ENCODE data around the gene RPSA. TPM values are rescaled to one million over a fixed set of nuclear protein-coding genes. Genes with fewer than 3 reads are reported as not detected.
A peak's percentile ranks its signal among the peaks of the same experiment; 100 is the strongest.

RPSA gene
- 1,000 to 10,000 TPM; 1,584 to 1,777 TPM for total RNA-seq
- 2,503 TPM for polyA plus RNA-seq (2013, experiment 1 of 2)
- polyA plus RNA-seq (2013, experiment 2 of 2) = 2,213 TPM
- long read RNA-seq, experiment 1, transcript RPSA-201 (7 exons, 1,171 nt) = major isoform, 432 of 799 reads
- long read RNA-seq, experiment 1, transcript RPSA-207 (5 exons, 1,227 nt) = minor isoform, 15 of 799 reads
- long read RNA-seq, experiment 1, partial matches to known transcripts = 131 of 799 reads
- long read RNA-seq, experiment 1, other reads (novel, unspliced or antisense) = 219 of 799 reads
- long read RNA-seq, experiment 2, transcript RPSA-201 (7 exons, 1,171 nt) = major isoform, 149 of 167 reads
- long read RNA-seq, experiment 2, partial matches to known transcripts = 1 of 167 reads
- long read RNA-seq, experiment 2, other reads (novel, unspliced or antisense) = 17 of 167 reads
- long read RNA-seq, experiment 3, transcript RPSA-201 (7 exons, 1,171 nt) = major isoform, 2,690 of 2,783 reads
- long read RNA-seq, experiment 3, partial matches to known transcripts = 23 of 2,783 reads
- long read RNA-seq, experiment 3, other reads (novel, unspliced or antisense) = 63 of 2,783 reads
- long read RNA-seq, experiment 4, transcript RPSA-201 (7 exons, 1,171 nt) = major isoform, 1,613 of 1,702 reads
- long read RNA-seq, experiment 4, partial matches to known transcripts = 8 of 1,702 reads
- long read RNA-seq, experiment 4, other reads (novel, unspliced or antisense) = 75 of 1,702 reads

- Mint-ChIP-seq H3K27ac (peak within 1 kb of the TSS; percentile 97), H3K27me3 (ENCODE audit: insufficient read depth) (no peaks in the 10 kb centered on the region), H3K9me3 (no peaks in the 10 kb centered on the region), H3K4me1 (peaks cover 23% of the 10 kb centered on the region), H3K4me3 (peak within 1 kb of the TSS; percentile 78), H3K36me3 (ENCODE audit: low read depth) (peaks cover 46% of the 10 kb centered on the region)
- WGBS, 2 experiments (ENCODE audit: insufficient coverage in 1 of 2, insufficient read length in 1 of 2) = 0 to 1% methylated on average over 49 to 63 of the region's 63 CpGs
- TF ChIP-seq, protein P1, sequence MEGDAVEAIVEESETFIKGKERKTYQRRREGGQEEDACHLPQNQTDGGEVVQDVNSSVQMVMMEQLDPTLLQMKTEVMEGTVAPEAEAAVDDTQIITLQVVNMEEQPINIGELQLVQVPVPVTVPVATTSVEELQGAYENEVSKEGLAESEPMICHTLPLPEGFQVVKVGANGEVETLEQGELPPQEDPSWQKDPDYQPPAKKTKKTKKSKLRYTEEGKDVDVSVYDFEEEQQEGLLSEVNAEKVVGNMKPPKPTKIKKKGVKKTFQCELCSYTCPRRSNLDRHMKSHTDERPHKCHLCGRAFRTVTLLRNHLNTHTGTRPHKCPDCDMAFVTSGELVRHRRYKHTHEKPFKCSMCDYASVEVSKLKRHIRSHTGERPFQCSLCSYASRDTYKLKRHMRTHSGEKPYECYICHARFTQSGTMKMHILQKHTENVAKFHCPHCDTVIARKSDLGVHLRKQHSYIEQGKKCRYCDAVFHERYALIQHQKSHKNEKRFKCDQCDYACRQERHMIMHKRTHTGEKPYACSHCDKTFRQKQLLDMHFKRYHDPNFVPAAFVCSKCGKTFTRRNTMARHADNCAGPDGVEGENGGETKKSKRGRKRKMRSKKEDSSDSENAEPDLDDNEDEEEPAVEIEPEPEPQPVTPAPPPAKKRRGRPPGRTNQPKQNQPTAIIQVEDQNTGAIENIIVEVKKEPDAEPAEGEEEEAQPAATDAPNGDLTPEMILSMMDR (conservative IDR thresholded peaks at IDR 0.05) = peak; percentile 53
- peak; percentile 98 for DNase-seq
- Histone ChIP-seq H3K4me1 (ENCODE audit: control insufficient read depth, insufficient read depth, low read length) (peaks cover 7% of the 10 kb centered on the region), H3K27me3 (ENCODE audit: control insufficient read depth, insufficient read depth, low read length, poor library complexity, severe bottlenecking) (no peaks in the 10 kb centered on the region), H3K9me3 (ENCODE audit: control insufficient read depth, low read length) (no peaks in the 10 kb centered on the region), H3K4me3 (ENCODE audit: low read length) (peak within 1 kb of the TSS; percentile 90), H3K27ac (ENCODE audit: low read depth, low read length) (peak within 1 kb of the TSS; percentile 93), H3K9ac (ENCODE audit: extremely low read depth, low read length, poor library complexity, severe bottlenecking) (peak within 1 kb of the TSS; percentile 94), H3K36me3 (ENCODE audit: control insufficient read depth, insufficient read depth, low read length) (peaks cover 47% of the 10 kb centered on the region)
Measured at GRCh38 chr3:39406368-39407258, at the start of gene RPSA. Gene RPSA, plus strand, starts transcription at chr3:39406720. Its CDS starts 934 bp downstream, at chr3:39407654.

- H3K4me1 Mint-ChIP-seq = no peaks in the 10 kb centered on the region
- H3K27me3 Mint-ChIP-seq (ENCODE audit: insufficient read depth) = no peaks in the 10 kb centered on the region
- H3K4me3 ChIP-seq (ENCODE audit: low read length) = no peak overlapping the region
- H3K9me3 ChIP-seq (ENCODE audit: control insufficient read depth, low read length) = no peaks in the 10 kb centered on the region
- H3K27ac ChIP-seq (ENCODE audit: low read depth, low read length) = no peak overlapping the region
- H3K36me3 ChIP-seq (ENCODE audit: control insufficient read depth, insufficient read depth, low read length) = no peaks in the 10 kb centered on the region
- no peaks in the 10 kb centered on the region for H3K4me1 ChIP-seq (ENCODE audit: control insufficient read depth, insufficient read depth, low read length)
- H3K9ac ChIP-seq (ENCODE audit: extremely low read depth, low read length, poor library complexity, severe bottlenecking) = no peak overlapping the region
- no peaks in the 10 kb centered on the region for H3K27me3 ChIP-seq (ENCODE audit: control insufficient read depth, insufficient read depth, low read length, poor library complexity, severe bottlenecking)
- no peaks in the 10 kb centered on the region for H3K9me3 Mint-ChIP-seq
- DNase-seq = no peak
- no peak overlapping the region for H3K4me3 Mint-ChIP-seq
- WGBS, 2 experiments (ENCODE audit: insufficient coverage in 1 of 2, insufficient read length in 1 of 2) = 96 to 100% methylated on average over 2 to 3 of the region's 3 CpGs
- TF ChIP-seq, protein P1 (conservative IDR thresholded peaks at IDR 0.05) = no peak
- no peaks in the 10 kb centered on the region for H3K36me3 Mint-ChIP-seq (ENCODE audit: low read depth)
- H3K27ac Mint-ChIP-seq = no peak overlapping the region
Measured at GRCh38 chr3:39358333-39358732, 48.2 kb upstream of the RPSA start.
